Esophagus muscularis mucosa (tissue), 3 donors: ENCODE data around the gene PRRC2C.

Experiments used
- POLR2AphosphoS5 ChIP-seq, 2 donors: sonication (generic); formaldehyde crosslinking; IDR thresholded peaks; one replicate each; pipeline ENCODE4 v1.6.1; 2017; ENCODE audit warnings: antibody characterized with exemption in 2 of 2
- TF ChIP-seq, protein P1 (sequence below), 3 experiments: fragments of 200-600 bp in 2 of 3; fragments of 450-650 bp in 1 of 3; sonication (generic) in 2 of 3; IDR thresholded peaks; one replicate each; pipeline ENCODE4 v1.5.1; 2017 to 2019; ENCODE audit warnings: antibody characterized with exemption in 3 of 3, mild to moderate bottlenecking in 2 of 3, moderate library complexity in 1 of 3

DNA sequence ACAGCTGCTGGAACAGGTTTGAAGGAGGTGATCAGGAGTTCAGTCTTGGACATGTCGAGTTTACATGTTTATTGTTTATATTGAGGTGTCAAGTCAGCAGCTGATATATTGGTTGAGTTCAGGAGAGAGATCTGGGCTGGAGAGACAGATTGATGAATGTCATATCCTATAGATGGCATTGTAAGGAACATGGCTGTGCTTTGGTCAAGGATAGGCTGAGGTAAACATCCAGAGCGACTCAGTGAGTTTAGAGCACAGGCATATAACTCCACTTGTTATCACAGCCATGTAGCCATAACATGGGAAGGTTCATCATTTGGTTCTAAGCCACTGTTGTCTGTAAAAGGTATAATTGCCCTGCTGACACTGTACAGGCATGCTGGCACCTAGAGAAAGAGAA, 131.3 kb downstream of the PRRC2C start:
- TF ChIP-seq, protein P1, sequence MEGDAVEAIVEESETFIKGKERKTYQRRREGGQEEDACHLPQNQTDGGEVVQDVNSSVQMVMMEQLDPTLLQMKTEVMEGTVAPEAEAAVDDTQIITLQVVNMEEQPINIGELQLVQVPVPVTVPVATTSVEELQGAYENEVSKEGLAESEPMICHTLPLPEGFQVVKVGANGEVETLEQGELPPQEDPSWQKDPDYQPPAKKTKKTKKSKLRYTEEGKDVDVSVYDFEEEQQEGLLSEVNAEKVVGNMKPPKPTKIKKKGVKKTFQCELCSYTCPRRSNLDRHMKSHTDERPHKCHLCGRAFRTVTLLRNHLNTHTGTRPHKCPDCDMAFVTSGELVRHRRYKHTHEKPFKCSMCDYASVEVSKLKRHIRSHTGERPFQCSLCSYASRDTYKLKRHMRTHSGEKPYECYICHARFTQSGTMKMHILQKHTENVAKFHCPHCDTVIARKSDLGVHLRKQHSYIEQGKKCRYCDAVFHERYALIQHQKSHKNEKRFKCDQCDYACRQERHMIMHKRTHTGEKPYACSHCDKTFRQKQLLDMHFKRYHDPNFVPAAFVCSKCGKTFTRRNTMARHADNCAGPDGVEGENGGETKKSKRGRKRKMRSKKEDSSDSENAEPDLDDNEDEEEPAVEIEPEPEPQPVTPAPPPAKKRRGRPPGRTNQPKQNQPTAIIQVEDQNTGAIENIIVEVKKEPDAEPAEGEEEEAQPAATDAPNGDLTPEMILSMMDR (IDR thresholded peaks at IDR 0.05) = no peak
- TF ChIP-seq POLR2AphosphoS5 (IDR thresholded peaks at IDR 0.05) = no peak
